HepG2 (cell line): ENCODE results near the gene LRRC45. TPM values are rescaled to one million over a fixed set of nuclear protein-coding genes. Genes with fewer than 3 reads are reported as not detected.

Experiments used
- ARNT ChIP-seq: fragments of 450-650 bp; IDR thresholded peaks from 2 replicates; pipeline ENCODE4 v1.6.1; 2017
- CENPT ChIP-seq: sonication (generic); formaldehyde crosslinking; IDR thresholded peaks from 2 replicates; pipeline ENCODE4 v1.8.0; 2022; ENCODE audit warnings: low read depth, mild to moderate bottlenecking, moderate library complexity, missing genetic modification reagents
- GPN1 ChIP-seq: sonication (generic); formaldehyde crosslinking; IDR thresholded peaks from 2 replicates; pipeline ENCODE4 v1.5.1; 2020; ENCODE audit warnings: missing genetic modification reagents, borderline replicate concordance
- HDAC2 ChIP-seq: sonication (generic); formaldehyde crosslinking; IDR thresholded peaks from 2 replicates; pipeline ENCODE4 v1.4.0; 2020; ENCODE audit warnings: missing genetic modification reagents
- HOXA5 ChIP-seq: sonication (generic); formaldehyde crosslinking; IDR thresholded peaks from 2 replicates; pipeline ENCODE4 v1.4.0; 2020; ENCODE audit warnings: missing genetic modification reagents
- HOXD1 ChIP-seq: sonication (generic); formaldehyde crosslinking; IDR thresholded peaks from 2 replicates; pipeline ENCODE4 v1.5.0; 2020; ENCODE audit warnings: missing genetic modification reagents
- IRF2 ChIP-seq: IDR thresholded peaks from 2 replicates; pipeline ENCODE4 v1.6.1; 2018; ENCODE audit warnings: missing genetic modification reagents, missing compliant biosample characterization
- MTA3 ChIP-seq: sonication (generic); formaldehyde crosslinking; IDR thresholded peaks from 2 replicates; pipeline ENCODE4 v1.4.0; 2020; ENCODE audit warnings: missing genetic modification reagents
- PLRG1 ChIP-seq: fragments of 450-650 bp; conservative IDR thresholded peaks from 2 replicates; pipeline ENCODE4 v1.6.1; 2016
- RELA ChIP-seq: sonication (generic); formaldehyde crosslinking; IDR thresholded peaks from 2 replicates; pipeline ENCODE4 v1.4.0; 2020; ENCODE audit warnings: missing genetic modification reagents
- SP1 ChIP-seq, 2 experiments: fragments of 450-650 bp in 1 of 2; sonication (generic) in 1 of 2; formaldehyde crosslinking in 1 of 2; IDR thresholded peaks; 2 replicates each; pipeline versions ENCODE4 v1.4.0 to v1.6.1; 2016 to 2020; ENCODE audit warnings: missing genetic modification reagents in 1 of 2
- SP5 ChIP-seq: IDR thresholded peaks from 2 replicates; pipeline ENCODE4 v1.6.1; 2016; ENCODE audit warnings: low read depth, borderline replicate concordance
- TBX2 ChIP-seq: sonication (generic); formaldehyde crosslinking; IDR thresholded peaks from 2 replicates; pipeline ENCODE4 v1.5.0; 2020; ENCODE audit warnings: missing genetic modification reagents, mild to moderate bottlenecking, borderline replicate concordance
- TP53 ChIP-seq: sonication (generic); formaldehyde crosslinking; conservative IDR thresholded peaks from 2 replicates; pipeline ENCODE4 v1.4.0; 2020; ENCODE audit warnings: missing genetic modification reagents
- ZFY ChIP-seq: sonication (generic); formaldehyde crosslinking; IDR thresholded peaks from 2 replicates; pipeline ENCODE4 v1.4.0; 2020; ENCODE audit warnings: missing genetic modification reagents
- ZMAT3 ChIP-seq: sonication (generic); formaldehyde crosslinking; conservative IDR thresholded peaks from 2 replicates; pipeline ENCODE4 v1.7.0; 2021; ENCODE audit warnings: missing genetic modification reagents
- ZMYM3 ChIP-seq: sonication (generic); formaldehyde crosslinking; IDR thresholded peaks from 2 replicates; pipeline ENCODE4 v1.5.1; 2020; ENCODE audit warnings: mild to moderate bottlenecking, missing genetic modification reagents
- ZNF17 ChIP-seq: sonication (generic); formaldehyde crosslinking; IDR thresholded peaks from 2 replicates; pipeline ENCODE4 v1.5.0; 2020; ENCODE audit warnings: mild to moderate bottlenecking, missing genetic modification reagents
- ZNF263 ChIP-seq: sonication (generic); formaldehyde crosslinking; IDR thresholded peaks from 2 replicates; pipeline ENCODE4 v1.4.0; 2020; ENCODE audit warnings: missing genetic modification reagents
- ZNF317 ChIP-seq: sonication (generic); formaldehyde crosslinking; IDR thresholded peaks from 2 replicates; pipeline ENCODE4 v1.5.0; 2020; ENCODE audit warnings: mild to moderate bottlenecking, missing genetic modification reagents
- ZNF350 ChIP-seq: sonication (generic); formaldehyde crosslinking; IDR thresholded peaks from 2 replicates; pipeline ENCODE4 v1.4.0; 2020; ENCODE audit warnings: mild to moderate bottlenecking, low read depth, missing genetic modification reagents, borderline replicate concordance
- ZNF552 ChIP-seq: sonication (generic); formaldehyde crosslinking; IDR thresholded peaks from 2 replicates; pipeline ENCODE4 v1.9.0; 2022; ENCODE audit warnings: missing genetic modification reagents, mild to moderate bottlenecking, borderline replicate concordance
- ZNF558 ChIP-seq: sonication (generic); formaldehyde crosslinking; IDR thresholded peaks from 2 replicates; pipeline ENCODE4 v1.9.0; 2022; ENCODE audit warnings: mild to moderate bottlenecking, missing genetic modification reagents, borderline replicate concordance
- ZNF687 ChIP-seq: sonication (generic); formaldehyde crosslinking; IDR thresholded peaks from 2 replicates; pipeline ENCODE4 v1.5.1; 2020; ENCODE audit warnings: mild to moderate bottlenecking, missing genetic modification reagents, moderate library complexity
- ZNF766 ChIP-seq: sonication (generic); formaldehyde crosslinking; IDR thresholded peaks from 2 replicates; pipeline ENCODE4 v1.5.0; 2020; ENCODE audit warnings: missing genetic modification reagents, borderline replicate concordance
- ZNF775 ChIP-seq: sonication (generic); formaldehyde crosslinking; IDR thresholded peaks from 2 replicates; pipeline ENCODE4 v1.4.0; 2020; ENCODE audit warnings: missing genetic modification reagents, mild to moderate bottlenecking, moderate library complexity, borderline replicate concordance
- ZNF788 ChIP-seq: sonication (generic); formaldehyde crosslinking; IDR thresholded peaks from 2 replicates; pipeline ENCODE4 v1.5.0; 2020; ENCODE audit warnings: mild to moderate bottlenecking, missing genetic modification reagents, borderline replicate concordance
- ZSCAN21 ChIP-seq: sonication (generic); formaldehyde crosslinking; IDR thresholded peaks from 2 replicates; pipeline ENCODE4 v1.8.0; 2022; ENCODE audit warnings: mild to moderate bottlenecking, missing genetic modification reagents, moderate library complexity, borderline replicate concordance
- ZSCAN31 ChIP-seq: sonication (generic); formaldehyde crosslinking; IDR thresholded peaks from 2 replicates; pipeline ENCODE4 v1.5.0; 2020; ENCODE audit warnings: low read depth, mild to moderate bottlenecking, missing genetic modification reagents
- polyA plus RNA-seq, 8 experiments: library from polyadenylated mRNA; depleted of rRNA in 3 of 8; stranded (reverse) in 7 of 8; unstranded in 1 of 8; fragments of >200 nt; fragmentation: Illumina TruSeq in 4 of 8; extraction: Trizol in 4 of 8; gene quantifications; 2 replicates each; pipeline versions ENCODE4 v1.2.1 to v1.2.3, GENCODE V29; 2011 to 2016; ENCODE audit warnings: low read depth in 4 of 8, missing spikeins in 1 of 8, mixed read lengths in 1 of 8; ENCODE audit not compliant: insufficient read depth in 1 of 8
- total RNA-seq, 5 experiments: library from RNA; depleted of rRNA; stranded (reverse); fragments of >200 nt; fragmentation: Illumina TruSeq; extraction: Trizol; gene quantifications; 2 replicates each; pipeline ENCODE4 v1.2.3, GENCODE V29; 2016; ENCODE audit warnings: low read depth in 1 of 5

The LRRC45 gene
- total and polyA plus RNA-seq, 2 of the 13 experiments (the other 11 are each of a cell fraction or from before 2014, with no cell fraction given) = 11.6 to 48.1 TPM

- peak; percentile 72; the same call in 1 of the 2 replicates for TF ChIP-seq GPN1 (CRISPR knock-in tag)
- peak; percentile 84; the same call in 1 of the 2 replicates for TF ChIP-seq ZMAT3 (CRISPR knock-in tag)
- TF ChIP-seq SP5 (CRISPR knock-in tag) = peak; percentile 86
- TF ChIP-seq ZNF552 (CRISPR knock-in tag) = peak; percentile 57
- peak; percentile 93 for TF ChIP-seq ZFY
- TF ChIP-seq PLRG1 = no peak
- peak; percentile 61; the same call in 1 of the 2 replicates for TF ChIP-seq ZNF788 (CRISPR knock-in tag)
- TF ChIP-seq TP53 = no peak
- peak; percentile 70; the same call in 1 of the 2 replicates for TF ChIP-seq TBX2 (CRISPR knock-in tag)
- no peak for TF ChIP-seq ZNF317 (CRISPR knock-in tag)
- TF ChIP-seq HOXD1 (CRISPR knock-in tag) = peak; percentile 28; the same call in 1 of the 2 replicates
- TF ChIP-seq IRF2 = peak; percentile 59; the same call in 1 of the 2 replicates
- TF ChIP-seq ZMYM3 (CRISPR knock-in tag) = 0 out of 2 replicates have a peak, but pooled peaks have one; percentile 6
- no peak for TF ChIP-seq ARNT
- peak; percentile 82; the same call in 1 of the 2 replicates for TF ChIP-seq RELA
- TF ChIP-seq SP1 (IDR thresholded peaks at IDR 0.05) = no peak
- TF ChIP-seq SP1 (CRISPR knock-in tag; IDR thresholded peaks at IDR 0.05) = peak; percentile 94
- TF ChIP-seq ZNF558 = peak; percentile 98; the same call in 1 of the 2 replicates
- peak; percentile 65; the same call in 1 of the 2 replicates for TF ChIP-seq CENPT (CRISPR knock-in tag)
- no peak for TF ChIP-seq ZNF766 (CRISPR knock-in tag)
- TF ChIP-seq HDAC2 (CRISPR knock-in tag) = peak; percentile 74
- TF ChIP-seq ZSCAN31 = peak; percentile 82; the same call in 1 of the 2 replicates
- no peak for TF ChIP-seq MTA3
- TF ChIP-seq ZNF350 (CRISPR knock-in tag) = peak; percentile 39; the same call in 1 of the 2 replicates
- TF ChIP-seq HOXA5 = 0 out of 2 replicates have a peak, but pooled peaks have one; percentile 50
- TF ChIP-seq ZNF687 (CRISPR knock-in tag) = peak; percentile 97
- TF ChIP-seq ZNF17 (CRISPR knock-in tag) = no peak
- peak; percentile 93 for TF ChIP-seq ZSCAN21 (CRISPR knock-in tag)
- TF ChIP-seq ZNF775 = no peak
- TF ChIP-seq ZNF263 (CRISPR knock-in tag) = peak; percentile 29; the same call in 1 of the 2 replicates
Observed at GRCh38 chr17:82037092-82037888, 14.2 kb downstream of the LRRC45 start, which contains the start of gene DCXR (continued).
